ENCODE measurements around the gene USP25. TPM values are rescaled to one million over a fixed set of nuclear protein-coding genes. Genes with fewer than 3 reads are reported as not detected.

Gene USP25
- total RNA-seq, 1 experiment from 2014 or later, result 33.6 TPM

- CTCF ChIA-PET, result no interaction called here
- TF ChIP-seq EGR1 (IDR thresholded peaks at IDR 0.05; ENCODE audit: low read depth) (no peak), SP1 (IDR thresholded peaks at IDR 0.05; ENCODE audit: low read depth) (no peak), ELF1 (IDR thresholded peaks at IDR 0.05; ENCODE audit: borderline replicate concordance, low read depth) (no peak), FOSL1 (IDR thresholded peaks at IDR 0.05; ENCODE audit: low read depth) (no peak), SIN3A (IDR thresholded peaks at IDR 0.05; ENCODE audit: low read depth) (no peak), ZNF274 (IDR thresholded peaks at IDR 0.05; ENCODE audit: low read depth, low read length) (no peak), EZH2phosphoT487 (IDR thresholded peaks at IDR 0.05; ENCODE audit: borderline replicate concordance) (no peak), CEBPB (IDR thresholded peaks at IDR 0.05; ENCODE audit: low read depth) (no peak), SRF (IDR thresholded peaks at IDR 0.05; ENCODE audit: low read depth) (no peak), JUND (IDR thresholded peaks at IDR 0.05) (no peak), ATF3 (IDR thresholded peaks at IDR 0.05) (no peak), EZH2 (IDR thresholded peaks at IDR 0.05) (no peak), POLR2A (IDR thresholded peaks at IDR 0.05; ENCODE audit: borderline replicate concordance, extremely low read depth, insufficient read depth, insufficient read length) (no peak), YY1 (IDR thresholded peaks at IDR 0.05; ENCODE audit: extremely low read depth, insufficient replicate concordance, low read depth, low read length) (no peak), CBX3 (IDR thresholded peaks at IDR 0.05; ENCODE audit: low read depth) (no peak), RAD21 (IDR thresholded peaks at IDR 0.05; ENCODE audit: low read depth) (no peak), MAX (IDR thresholded peaks at IDR 0.05) (no peak), ZFX (IDR thresholded peaks at IDR 0.05) (no peak), TCF7L2 (IDR thresholded peaks at IDR 0.05; ENCODE audit: borderline replicate concordance, extremely low read depth, insufficient read depth, insufficient read length) (no peak), ZBTB33 (IDR thresholded peaks at IDR 0.05; ENCODE audit: extremely low read depth, insufficient replicate concordance, low read length) (no peak)
- Histone ChIP-seq H3K4me2 (ENCODE audit: low read length) (no peak overlapping the region), H3K9me3 (ENCODE audit: control insufficient read depth in 1 of 2, insufficient read depth in 1 of 2, low read depth in 1 of 2, low read length in 2 of 2) (no peaks in the 10 kb centered on the region), H3K79me2 (ENCODE audit: insufficient read depth, low read length) (no peaks in the 10 kb centered on the region), H3K9me2 (ENCODE audit: insufficient read depth) (no peaks in the 10 kb centered on the region), H2AFZ (ENCODE audit: low read depth, low read length, poor library complexity, severe bottlenecking) (no peak overlapping the region), H3K4me3 (replicated peaks in 1 of 2; ENCODE audit: low read depth in 1 of 2, low read length in 2 of 2) (no peak overlapping the region), H3K36me3 (ENCODE audit: control insufficient read depth in 1 of 2, insufficient read depth in 2 of 2, low read length in 2 of 2) (no peaks in the 10 kb centered on the region), H3K27me3 (ENCODE audit: insufficient read depth, low read length) (no peaks in the 10 kb centered on the region), H3K9ac (ENCODE audit: low read length) (no peak overlapping the region), H3K4me1 (ENCODE audit: control insufficient read depth in 1 of 2, insufficient read depth in 2 of 2, low read length in 2 of 2) (no peaks in the 10 kb centered on the region), H3K27ac (ENCODE audit: low read depth, low read length) (no peak overlapping the region), H4K20me1 (ENCODE audit: insufficient read depth) (no peaks in the 10 kb centered on the region)
- POLR2A ChIA-PET, result no interaction called here
- RAD21 ChIA-PET (ENCODE audit: low non-redundant PET in 1 of 2, low total read pairs in 2 of 2, uncharacterized antibody in 2 of 2, unreplicated experiment in 2 of 2), result no interaction called here
- ATAC-seq (no peak), DNase-seq (ENCODE audit: low read depth, low spot score) (no peak)
- intact Hi-C loops (cut with micrococcal nuclease), result no loop called here
- BruUV-seq (replicated peaks), result no TSS peak
Observed at GRCh38 chr21:15893902-15894301, 164.1 kb downstream of the USP25 start.
